Measurements from ENCODE around the gene ARHGEF4. TPM values are rescaled to one million over a fixed set of nuclear protein-coding genes. Genes with fewer than 3 reads are reported as not detected.

ARHGEF4 gene, protein sequence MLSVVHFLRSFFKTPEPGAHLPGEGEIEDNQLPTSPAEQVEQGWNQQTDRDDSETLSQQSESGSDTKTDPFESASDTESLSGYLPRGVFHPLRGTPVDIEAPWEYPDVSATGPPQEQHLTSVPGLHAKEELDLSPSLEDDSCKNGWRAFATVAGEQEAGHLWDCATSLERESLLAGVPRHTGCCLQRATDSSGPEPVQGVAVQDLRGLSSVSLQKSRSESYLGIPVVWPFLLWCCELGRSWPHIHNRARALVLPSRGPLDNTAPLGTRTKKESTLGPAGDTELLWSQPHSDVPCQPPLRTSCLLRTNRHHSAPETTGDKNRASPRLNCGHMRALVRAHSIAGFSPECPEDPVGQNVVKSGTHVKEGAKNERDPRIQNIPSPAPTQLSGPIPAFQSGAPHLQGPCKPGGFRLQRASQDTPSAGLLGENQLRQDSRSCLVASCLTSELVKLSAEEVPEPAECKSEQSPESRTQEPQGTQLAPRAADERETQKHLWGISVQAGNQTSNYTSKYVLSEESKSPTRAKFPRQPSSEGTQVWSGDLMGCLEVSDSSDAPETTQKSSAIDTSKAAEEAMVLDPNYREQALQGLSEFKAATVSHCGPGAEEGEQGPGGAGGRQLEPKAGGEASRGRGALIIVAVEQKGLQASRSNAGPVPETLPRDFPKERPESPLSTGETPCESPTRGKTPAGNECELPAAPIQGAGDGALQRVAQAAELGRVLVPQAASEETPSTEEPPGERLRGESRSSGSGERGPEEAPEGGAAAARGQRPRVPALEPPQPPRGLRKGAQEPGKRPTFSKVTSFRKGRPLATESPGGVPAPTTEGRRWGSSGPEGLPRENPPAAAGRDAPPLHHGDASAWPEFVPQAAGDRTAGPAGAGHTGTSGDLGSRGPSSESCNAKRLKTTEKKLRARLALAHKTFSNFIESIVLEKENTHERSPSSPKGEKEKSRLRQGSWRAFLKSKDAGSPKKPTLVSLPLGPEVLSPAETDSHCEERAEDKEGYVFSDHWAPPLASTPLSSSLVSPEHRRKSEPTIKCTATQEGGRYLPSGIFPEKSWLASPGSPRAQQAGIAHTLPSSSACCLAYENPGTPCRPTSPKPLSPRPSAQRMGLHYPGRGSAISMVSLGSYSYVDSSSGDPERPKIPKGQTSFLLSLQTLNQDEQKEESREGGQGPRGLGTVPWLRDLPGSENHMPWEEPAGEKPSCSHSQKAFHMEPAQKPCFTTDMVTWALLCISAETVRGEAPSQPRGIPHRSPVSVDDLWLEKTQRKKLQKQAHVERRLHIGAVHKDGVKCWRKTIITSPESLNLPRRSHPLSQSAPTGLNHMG (N-terminal part only)
- total RNA-seq (2021), result 18.1 to 21.8 TPM (median 19.5 TPM) in 3 replicates
- Bru-seq, nascent RNA, result percentile 43 among the genes with signal in this experiment
- long read RNA-seq, experiment 1, partial matches to known transcripts, result 13 of 63 reads
- long read RNA-seq, experiment 1, other reads (novel, unspliced or antisense), result 50 of 63 reads
- long read RNA-seq, experiment 2, partial matches to known transcripts, result 4 of 9 reads
- long read RNA-seq, experiment 2, other reads (novel, unspliced or antisense), result 5 of 9 reads
- long read RNA-seq, experiment 3, partial matches to known transcripts, result 1 of 1 reads
- long read RNA-seq, experiment 3, other reads (novel, unspliced or antisense), result 0 of 1 reads

DNA sequence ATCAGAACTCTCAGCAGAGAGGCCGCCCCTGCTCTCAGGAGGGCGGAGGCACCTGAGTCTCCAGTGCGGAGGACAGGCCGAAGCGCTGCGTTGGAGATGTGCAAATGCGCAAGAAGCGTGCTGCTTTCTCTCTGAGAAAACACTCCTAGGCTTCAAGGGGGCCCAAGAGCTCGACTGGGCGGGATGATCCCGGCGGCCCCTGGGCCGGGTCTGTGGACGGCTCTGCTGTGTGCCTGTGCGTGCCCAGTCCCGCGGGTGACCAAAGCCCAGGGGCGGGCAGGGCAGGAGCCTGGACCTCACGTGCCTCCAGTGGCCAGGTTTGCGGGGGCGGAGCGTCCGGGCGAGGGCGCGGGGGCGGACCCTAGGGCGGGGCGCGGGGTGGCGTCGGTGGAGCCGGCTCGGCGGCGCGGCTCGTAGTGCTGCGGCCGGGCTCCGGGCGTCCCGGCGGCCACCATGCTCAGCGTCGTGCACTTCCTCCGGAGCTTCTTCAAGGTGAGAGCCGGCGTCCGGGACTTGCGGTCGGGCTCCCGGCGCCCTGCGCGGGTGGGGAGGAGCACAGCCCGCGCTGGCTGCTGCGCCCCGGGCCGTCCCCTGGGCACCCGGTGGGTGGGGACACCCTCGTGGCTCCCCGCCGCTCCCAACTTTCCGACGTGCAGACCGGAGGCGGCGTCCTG is at the start of gene ARHGEF4:
ARHGEF4 (plus strand) TSS at position 414 of the 674 bp plus-strand sequence; CDS start at position 454, 40 bp downstream.
- 0 out of 2 replicates have a peak, but pooled peaks cover 7% of the 10 kb centered on the region for H3K4me1 Mint-ChIP-seq
- peak within 1 kb of the TSS; percentile 59 for H3K4me3 Mint-ChIP-seq
- H3K27ac Mint-ChIP-seq, result no peak within 1 kb of the TSS
- DNase-seq (ENCODE audit: low spot score) (peak; percentile 82), ATAC-seq (peak; percentile 88)
- POLR2A ChIA-PET, result no interaction called here
- H3K9me3 Mint-ChIP-seq, result no peaks in the 10 kb centered on the region
- no peaks in the 10 kb centered on the region for H3K36me3 Mint-ChIP-seq
- CTCF ChIA-PET, result interaction anchor here (1.1 to 2.5 kb wide), 7 partner anchors 9 to 128 kb away, joined by 3 to 11 read pairs (median 6); no protein-coding TSS in a partner anchor
- H3K27me3 Mint-ChIP-seq (ENCODE audit: low read depth), result peaks cover 38% of the 10 kb centered on the region
- TF ChIP-seq, protein P1, sequence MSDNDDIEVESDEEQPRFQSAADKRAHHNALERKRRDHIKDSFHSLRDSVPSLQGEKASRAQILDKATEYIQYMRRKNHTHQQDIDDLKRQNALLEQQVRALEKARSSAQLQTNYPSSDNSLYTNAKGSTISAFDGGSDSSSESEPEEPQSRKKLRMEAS (CRISPR knock-in tag; IDR thresholded peaks at IDR 0.05), result peak; percentile 75
- TF ChIP-seq SP1 (CRISPR knock-in tag; conservative IDR thresholded peaks at IDR 0.05) (peak; percentile 76), NFYB (CRISPR knock-in tag; conservative IDR thresholded peaks at IDR 0.05; ENCODE audit: low read depth) (no peak), ZNF232 (CRISPR knock-in tag; IDR thresholded peaks at IDR 0.05) (peak; percentile 41; the same call in 1 of the 2 replicates), NFE2L1 (CRISPR knock-in tag; IDR thresholded peaks at IDR 0.05) (no peak), GRHL2 (CRISPR knock-in tag; IDR thresholded peaks at IDR 0.05; ENCODE audit: insufficient replicate concordance, severe bottlenecking) (no peak), NR3C1 (CRISPR knock-in tag; conservative IDR thresholded peaks at IDR 0.05; ENCODE audit: low read depth) (0 out of 2 replicates have a peak, but pooled peaks have one; percentile 31), MYBL2 (CRISPR knock-in tag; IDR thresholded peaks at IDR 0.05) (no peak; the same call in 1 of the 2 replicates), NR1H2 (CRISPR knock-in tag; IDR thresholded peaks at IDR 0.05) (no peak), PRRX2 (CRISPR knock-in tag; IDR thresholded peaks at IDR 0.05) (no peak), NR2C2 (CRISPR knock-in tag; IDR thresholded peaks at IDR 0.05) (no peak), FOXK1 (CRISPR knock-in tag; IDR thresholded peaks at IDR 0.05) (peak; percentile 19; the same call in 1 of the 2 replicates), CBFB (CRISPR knock-in tag; IDR thresholded peaks at IDR 0.05; ENCODE audit: low read depth) (no peak), ZNF423 (CRISPR knock-in tag; IDR thresholded peaks at IDR 0.05) (0 out of 2 replicates have a peak, but pooled peaks have one; percentile 28), OVOL2 (CRISPR knock-in tag; IDR thresholded peaks at IDR 0.05; ENCODE audit: borderline replicate concordance) (no peak), ZNF121 (CRISPR knock-in tag; IDR thresholded peaks at IDR 0.05) (no peak)
- TF ChIP-seq, protein P2, sequence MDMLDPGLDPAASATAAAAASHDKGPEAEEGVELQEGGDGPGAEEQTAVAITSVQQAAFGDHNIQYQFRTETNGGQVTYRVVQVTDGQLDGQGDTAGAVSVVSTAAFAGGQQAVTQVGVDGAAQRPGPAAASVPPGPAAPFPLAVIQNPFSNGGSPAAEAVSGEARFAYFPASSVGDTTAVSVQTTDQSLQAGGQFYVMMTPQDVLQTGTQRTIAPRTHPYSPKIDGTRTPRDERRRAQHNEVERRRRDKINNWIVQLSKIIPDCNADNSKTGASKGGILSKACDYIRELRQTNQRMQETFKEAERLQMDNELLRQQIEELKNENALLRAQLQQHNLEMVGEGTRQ (CRISPR knock-in tag; IDR thresholded peaks at IDR 0.05), result peak; percentile 80
- TF ChIP-seq, protein P3, sequence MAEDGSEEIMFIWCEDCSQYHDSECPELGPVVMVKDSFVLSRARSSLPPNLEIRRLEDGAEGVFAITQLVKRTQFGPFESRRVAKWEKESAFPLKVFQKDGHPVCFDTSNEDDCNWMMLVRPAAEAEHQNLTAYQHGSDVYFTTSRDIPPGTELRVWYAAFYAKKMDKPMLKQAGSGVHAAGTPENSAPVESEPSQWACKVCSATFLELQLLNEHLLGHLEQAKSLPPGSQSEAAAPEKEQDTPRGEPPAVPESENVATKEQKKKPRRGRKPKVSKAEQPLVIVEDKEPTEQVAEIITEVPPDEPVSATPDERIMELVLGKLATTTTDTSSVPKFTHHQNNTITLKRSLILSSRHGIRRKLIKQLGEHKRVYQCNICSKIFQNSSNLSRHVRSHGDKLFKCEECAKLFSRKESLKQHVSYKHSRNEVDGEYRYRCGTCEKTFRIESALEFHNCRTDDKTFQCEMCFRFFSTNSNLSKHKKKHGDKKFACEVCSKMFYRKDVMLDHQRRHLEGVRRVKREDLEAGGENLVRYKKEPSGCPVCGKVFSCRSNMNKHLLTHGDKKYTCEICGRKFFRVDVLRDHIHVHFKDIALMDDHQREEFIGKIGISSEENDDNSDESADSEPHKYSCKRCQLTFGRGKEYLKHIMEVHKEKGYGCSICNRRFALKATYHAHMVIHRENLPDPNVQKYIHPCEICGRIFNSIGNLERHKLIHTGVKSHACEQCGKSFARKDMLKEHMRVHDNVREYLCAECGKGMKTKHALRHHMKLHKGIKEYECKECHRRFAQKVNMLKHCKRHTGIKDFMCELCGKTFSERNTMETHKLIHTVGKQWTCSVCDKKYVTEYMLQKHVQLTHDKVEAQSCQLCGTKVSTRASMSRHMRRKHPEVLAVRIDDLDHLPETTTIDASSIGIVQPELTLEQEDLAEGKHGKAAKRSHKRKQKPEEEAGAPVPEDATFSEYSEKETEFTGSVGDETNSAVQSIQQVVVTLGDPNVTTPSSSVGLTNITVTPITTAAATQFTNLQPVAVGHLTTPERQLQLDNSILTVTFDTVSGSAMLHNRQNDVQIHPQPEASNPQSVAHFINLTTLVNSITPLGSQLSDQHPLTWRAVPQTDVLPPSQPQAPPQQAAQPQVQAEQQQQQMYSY (CRISPR knock-in tag; IDR thresholded peaks at IDR 0.05), result no peak
- TF ChIP-seq, protein P4, sequence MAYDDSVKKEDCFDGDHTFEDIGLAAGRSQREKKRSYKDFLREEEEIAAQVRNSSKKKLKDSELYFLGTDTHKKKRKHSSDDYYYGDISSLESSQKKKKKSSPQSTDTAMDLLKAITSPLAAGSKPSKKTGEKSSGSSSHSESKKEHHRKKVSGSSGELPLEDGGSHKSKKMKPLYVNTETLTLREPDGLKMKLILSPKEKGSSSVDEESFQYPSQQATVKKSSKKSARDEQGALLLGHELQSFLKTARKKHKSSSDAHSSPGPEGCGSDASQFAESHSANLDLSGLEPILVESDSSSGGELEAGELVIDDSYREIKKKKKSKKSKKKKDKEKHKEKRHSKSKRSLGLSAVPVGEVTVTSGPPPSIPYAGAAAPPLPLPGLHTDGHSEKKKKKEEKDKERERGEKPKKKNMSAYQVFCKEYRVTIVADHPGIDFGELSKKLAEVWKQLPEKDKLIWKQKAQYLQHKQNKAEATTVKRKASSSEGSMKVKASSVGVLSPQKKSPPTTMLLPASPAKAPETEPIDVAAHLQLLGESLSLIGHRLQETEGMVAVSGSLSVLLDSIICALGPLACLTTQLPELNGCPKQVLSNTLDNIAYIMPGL (CRISPR knock-in tag; IDR thresholded peaks at IDR 0.05), result peak; percentile 80; the same call in 1 of the 2 replicates
- TF ChIP-seq, protein P5, sequence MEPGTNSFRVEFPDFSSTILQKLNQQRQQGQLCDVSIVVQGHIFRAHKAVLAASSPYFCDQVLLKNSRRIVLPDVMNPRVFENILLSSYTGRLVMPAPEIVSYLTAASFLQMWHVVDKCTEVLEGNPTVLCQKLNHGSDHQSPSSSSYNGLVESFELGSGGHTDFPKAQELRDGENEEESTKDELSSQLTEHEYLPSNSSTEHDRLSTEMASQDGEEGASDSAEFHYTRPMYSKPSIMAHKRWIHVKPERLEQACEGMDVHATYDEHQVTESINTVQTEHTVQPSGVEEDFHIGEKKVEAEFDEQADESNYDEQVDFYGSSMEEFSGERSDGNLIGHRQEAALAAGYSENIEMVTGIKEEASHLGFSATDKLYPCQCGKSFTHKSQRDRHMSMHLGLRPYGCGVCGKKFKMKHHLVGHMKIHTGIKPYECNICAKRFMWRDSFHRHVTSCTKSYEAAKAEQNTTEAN (CRISPR knock-in tag; IDR thresholded peaks at IDR 0.05), result peak; percentile 70; the same call in 1 of the 2 replicates
- TF ChIP-seq, protein P6, sequence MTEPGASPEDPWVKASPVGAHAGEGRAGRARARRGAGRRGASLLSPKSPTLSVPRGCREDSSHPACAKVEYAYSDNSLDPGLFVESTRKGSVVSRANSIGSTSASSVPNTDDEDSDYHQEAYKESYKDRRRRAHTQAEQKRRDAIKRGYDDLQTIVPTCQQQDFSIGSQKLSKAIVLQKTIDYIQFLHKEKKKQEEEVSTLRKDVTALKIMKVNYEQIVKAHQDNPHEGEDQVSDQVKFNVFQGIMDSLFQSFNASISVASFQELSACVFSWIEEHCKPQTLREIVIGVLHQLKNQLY (CRISPR knock-in tag; IDR thresholded peaks at IDR 0.05), result no peak
- TF ChIP-seq, protein P7, sequence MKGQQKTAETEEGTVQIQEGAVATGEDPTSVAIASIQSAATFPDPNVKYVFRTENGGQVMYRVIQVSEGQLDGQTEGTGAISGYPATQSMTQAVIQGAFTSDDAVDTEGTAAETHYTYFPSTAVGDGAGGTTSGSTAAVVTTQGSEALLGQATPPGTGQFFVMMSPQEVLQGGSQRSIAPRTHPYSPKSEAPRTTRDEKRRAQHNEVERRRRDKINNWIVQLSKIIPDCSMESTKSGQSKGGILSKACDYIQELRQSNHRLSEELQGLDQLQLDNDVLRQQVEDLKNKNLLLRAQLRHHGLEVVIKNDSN (CRISPR knock-in tag; IDR thresholded peaks at IDR 0.05), result peak; percentile 71; the same call in 1 of the 2 replicates
